GM12878 (cell line): Measurements from ENCODE around the gene GAS2L1. TPM values are rescaled to one million over a fixed set of nuclear protein-coding genes. Genes with fewer than 3 reads are reported as not detected.
A peak's percentile ranks its signal among the peaks of the same experiment; 100 is the strongest.

ENCODE experiments used
- ATAC-seq: fragments of 200-7000 bp; cut with Tn5 transposase; 3 replicates; pipeline ENCODE4 v1.9.1; 2020; ENCODE audit warnings: mild to moderate bottlenecking, moderate library complexity
- BruUV-seq: library from RNA; stranded (reverse); fragments of 400-500 nt; replicated peaks from 2 replicates; lab custom pipeline; 2021; lab: Mats Ljungman, UMichigan
- CTCF ChIA-PET: fragments of 300-600 bp; sonication (Branson Sonifier 250); formaldehyde crosslinking; extraction: SDS; loops from one replicate; lab custom pipeline; 2021; ENCODE audit warnings: inconsistent platforms; lab: Yijun Ruan, JAX
- POLR2A ChIA-PET: fragments of 350-600 bp; formaldehyde crosslinking; extraction: SDS; loops from one replicate; lab custom pipeline; 2021; ENCODE audit warnings: inconsistent platforms; lab: Charles Lee
- RAD21 ChIA-PET: fragments of 300-600 bp; sonication (Branson Sonifier 250); formaldehyde crosslinking; loops from one replicate; lab custom pipeline; 2023; ENCODE audit warnings: antibody characterized with exemption; ENCODE audit not compliant: unreplicated experiment; lab: Charles Lee
- SMC1A ChIA-PET: fragments of 300-600 bp; sonication (Branson Sonifier 250); formaldehyde crosslinking; loops from one replicate; lab custom pipeline; 2023; ENCODE audit not compliant: unreplicated experiment, uncharacterized antibody; lab: Charles Lee
- DNase-seq: peaks from one replicate; pipeline ENCODE4 v3.0.0-alpha.2; 2011; ENCODE audit warnings: low read depth, low spot score
- FAIRE-seq: peaks from 3 replicates; lab custom pipeline; 2011; peaks lifted over from hg19 to GRCh38; lab: Jason Lieb, UNC
- H2AFZ ChIP-seq: 2 replicates; pipeline ENCODE4 v1.6.0; 2011; ENCODE audit warnings: low read depth, low read length, control low read depth; ENCODE audit not compliant: control insufficient read depth
- H3K27ac ChIP-seq: 2 replicates; pipeline ENCODE4 v1.5.1; 2011; ENCODE audit warnings: control low read depth; ENCODE audit not compliant: control insufficient read depth, insufficient read depth
- H3K27me3 ChIP-seq, 2 experiments: replicated peaks in 1 of 2; 2 replicates each; pipeline versions ENCODE4 v1.6.0 to v1.6.1; 2011; ENCODE audit warnings: low read length in 1 of 2; ENCODE audit not compliant: control insufficient read depth in 2 of 2, insufficient read depth in 2 of 2
- H3K36me3 ChIP-seq, 2 experiments: 2 replicates each; pipeline ENCODE4 v1.5.1; 2011; ENCODE audit warnings: low read length in 1 of 2; ENCODE audit not compliant: control insufficient read depth in 2 of 2, insufficient read depth in 2 of 2
- H3K4me1 ChIP-seq: 2 replicates; pipeline ENCODE4 v1.6.1; 2011; ENCODE audit warnings: mild to moderate bottlenecking, low read length, moderate library complexity, mixed read lengths; ENCODE audit not compliant: control insufficient read depth, insufficient read depth
- H3K4me2 ChIP-seq: 2 replicates; pipeline ENCODE4 v1.6.0; 2011; ENCODE audit warnings: control low read depth; ENCODE audit not compliant: control insufficient read depth, insufficient read depth
- H3K4me3 ChIP-seq: fragments of 200-600 bp; sonication (generic); 2 replicates; pipeline ENCODE4 v1.5.1; 2016
- H3K79me2 ChIP-seq: 2 replicates; pipeline ENCODE4 v1.6.0; 2011; ENCODE audit warnings: low read length; ENCODE audit not compliant: control insufficient read depth, insufficient read depth
- H3K9ac ChIP-seq: 2 replicates; pipeline ENCODE4 v1.8.0; 2011; ENCODE audit warnings: low read length, control low read depth, mixed read lengths; ENCODE audit not compliant: control insufficient read depth, insufficient read depth
- H3K9me3 ChIP-seq: replicated peaks from 3 replicates; pipeline ENCODE4 v1.5.1; 2011; ENCODE audit warnings: mild to moderate bottlenecking, low read length; ENCODE audit not compliant: control insufficient read depth, insufficient read depth
- H4K20me1 ChIP-seq: 2 replicates; pipeline ENCODE4 v1.6.0; 2011; ENCODE audit not compliant: control insufficient read depth, insufficient read depth
- HDAC6 ChIP-seq: fragments of 200-600 bp; sonication (generic); IDR thresholded peaks from one replicate; pipeline ENCODE4 v1.8.0; 2017; ENCODE audit warnings: antibody characterized with exemption; ENCODE audit not compliant: unreplicated experiment
- IRF4 ChIP-seq: IDR thresholded peaks from 2 replicates; pipeline ENCODE4 v1.6.1; 2011; ENCODE audit warnings: low read depth, low read length
- MEF2B ChIP-seq: fragments of 450-650 bp; IDR thresholded peaks from 2 replicates; pipeline ENCODE4 v1.6.1; 2018; ENCODE audit warnings: mild to moderate bottlenecking, moderate library complexity; ENCODE audit not compliant: partially characterized antibody, poor library complexity, severe bottlenecking
- MXI1 ChIP-seq: fragments of 150-350 bp; IDR thresholded peaks from 2 replicates; pipeline ENCODE4 v1.6.1; 2011; ENCODE audit warnings: low read depth, mild to moderate bottlenecking, inconsistent platforms, low read length, improper control_type of control experiment
- NFYB ChIP-seq: IDR thresholded peaks from 2 replicates; pipeline ENCODE4 v1.6.1; 2011; ENCODE audit warnings: low read depth, mild to moderate bottlenecking, low read length, improper control_type of control experiment, moderate library complexity; ENCODE audit not compliant: insufficient read depth
- PML ChIP-seq: IDR thresholded peaks from 2 replicates; pipeline ENCODE4 v1.6.1; 2012; ENCODE audit warnings: low read length, inconsistent platforms
- POLR2AphosphoS5 ChIP-seq: IDR thresholded peaks from 2 replicates; pipeline ENCODE4 v1.6.1; 2011; ENCODE audit warnings: mild to moderate bottlenecking, low read length, inconsistent platforms
- RBBP5 ChIP-seq: fragments of 200-600 bp; sonication (generic); conservative IDR thresholded peaks from 2 replicates; pipeline ENCODE4 v1.6.1; 2016
- SMARCA5 ChIP-seq: fragments of 450-650 bp; IDR thresholded peaks from 2 replicates; pipeline ENCODE4 v1.6.1; 2017; ENCODE audit warnings: mild to moderate bottlenecking
- SP1 ChIP-seq: IDR thresholded peaks from one replicate; pipeline ENCODE4 v1.6.1; 2011; ENCODE audit warnings: low read depth, low read length
- WGBS: methylation state at CpG from one replicate; pipeline ENCODE4 v1.1.6; 2016; ENCODE audit warnings: low lambda C conversion rate; ENCODE audit not compliant: insufficient replicate concordance, insufficient coverage; ENCODE audit errors: missing lambda C conversion rate; 5-methylcytosine and 5-hydroxymethylcytosine counted together
- in situ Hi-C: fragments of 300-500 bp; cut with MboI; formaldehyde crosslinking; loops from 9 replicates; pipeline ENCODE4 v1.14.3; 2018; ENCODE audit warnings: mixed read lengths
- intact Hi-C: fragments of 100-400 bp; cut with micrococcal nuclease; formaldehyde crosslinking; loops from one replicate; pipeline ENCODE4 v1.14.2; 2022; ENCODE audit not compliant: unreplicated experiment
- polyA plus RNA-seq, 11 experiments: library from polyadenylated mRNA; depleted of rRNA in 4 of 11; unstranded in 6 of 11; stranded (reverse) in 5 of 11; fragments of >200 nt; fragmentation: Nextera tagmentation in 4 of 11; fragmentation: Illumina TruSeq in 1 of 11; extraction: Ambion mirVana in 4 of 11; extraction: Trizol in 1 of 11; gene quantifications; 1 replicate in 1 of 11; 2 replicates in 10 of 11; pipeline versions ENCODE4 v1.2.1 to v1.2.3, GENCODE V29; 2011 to 2016; ENCODE audit warnings: inconsistent platforms in 2 of 11, missing spikeins in 2 of 11, low read depth in 1 of 11
- total RNA-seq, 4 experiments: library from RNA; depleted of rRNA in 3 of 4; stranded (reverse); fragments of >200 nt in 3 of 4; fragmentation: Illumina TruSeq in 1 of 4; extraction: Trizol in 1 of 4; gene quantifications; 2 replicates each; pipeline versions ENCODE4 v1.2.1 to v1.2.3, GENCODE V29; 2013 to 2021
- TF ChIP-seq, protein P1 (sequence below): fragments of 450-650 bp; formaldehyde crosslinking; IDR thresholded peaks from 2 replicates; pipeline ENCODE4 v1.4.0; 2020; ENCODE audit warnings: mild to moderate bottlenecking, moderate library complexity

Gene GAS2L1
- total and polyA plus RNA-seq, 10 of the 15 experiments (the other 5 are each of a cell fraction or from before 2014, with no cell fraction given): 0.03 to 0.13 TPM; not detected in 8

- no peak for TF ChIP-seq HDAC6
- no peak for TF ChIP-seq SMARCA5
- peak; percentile 37 for TF ChIP-seq MEF2B
- TF ChIP-seq NFYB: no peak
- H2AFZ ChIP-seq: peak overlapping the region; percentile 100
- CTCF ChIA-PET: interaction anchor here (0.6 to 0.8 kb wide), 2 partner anchors 36 to 113 kb away, joined by 3 read pairs; no protein-coding TSS in a partner anchor
- peak; percentile 15 for ATAC-seq
- intact Hi-C loops (no loop called here), in situ Hi-C loops (no loop called here)
- H3K27ac ChIP-seq: peak overlapping the region; percentile 100
- RAD21 ChIA-PET: interaction anchor here (1.2 kb wide), 1 partner anchor 60 kb away, joined by 3 read pairs; no protein-coding TSS in a partner anchor
- no peaks in the 10 kb centered on the region; the same call in 1 of the 2 replicates for H3K4me1 ChIP-seq
- BruUV-seq: no TSS peak
- POLR2A ChIA-PET: interaction anchor here (1.0 to 1.1 kb wide), 2 partner anchors 57 to 64 kb away, joined by 3 to 4 read pairs; no protein-coding TSS in a partner anchor
- no peaks in the 10 kb centered on the region for H3K9me3 ChIP-seq
- peak overlapping the region; percentile 99 for H3K9ac ChIP-seq
- H4K20me1 ChIP-seq: peaks cover 13% of the 10 kb centered on the region
- H3K27me3 ChIP-seq: no peaks in the 10 kb centered on the region
- no peak for FAIRE-seq
- peaks cover 62% of the 10 kb centered on the region for H3K79me2 ChIP-seq
- peaks cover 9 to 16% of the 10 kb centered on the region in 2 experiments for H3K36me3 ChIP-seq
- SMC1A ChIA-PET: interaction anchor here (0.5 to 1.7 kb wide), 5 partner anchors 10 to 133 kb away, joined by 3 to 7 read pairs (median 4); no protein-coding TSS in a partner anchor
- 19% methylated on average over 13 of the region's 13 CpGs for WGBS
- peak overlapping the region; percentile 88 for H3K4me2 ChIP-seq
- peak overlapping the region; percentile 96 for H3K4me3 ChIP-seq
- no peak for DNase-seq
Measured at GRCh38 chr22:29266564-29267461, 39.6 kb upstream of the GAS2L1 start.

DNA sequence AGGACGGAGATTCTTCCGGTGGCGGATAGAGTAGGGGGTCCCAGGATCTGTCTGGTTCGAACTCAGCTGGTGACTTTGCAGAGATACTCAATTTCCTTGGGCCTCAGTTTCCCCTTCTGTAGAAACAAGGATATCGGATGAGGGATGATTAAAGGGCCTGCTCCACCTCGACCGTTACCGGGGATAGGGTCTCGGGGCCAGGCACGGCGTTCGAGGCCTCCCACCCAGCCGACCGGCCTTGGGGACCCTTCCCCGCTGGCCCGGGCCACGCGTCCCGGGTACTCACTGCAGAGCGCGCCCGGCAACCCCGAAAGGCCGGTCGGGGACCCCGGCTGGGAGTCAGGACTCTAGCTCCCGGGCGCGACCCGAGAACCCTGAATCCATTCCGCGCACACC, 39.0 kb upstream of the GAS2L1 start:
- no peak for DNase-seq
- Histone ChIP-seq H4K20me1 (peaks cover 16% of the 10 kb centered on the region), H3K36me3 (peaks cover 9 to 20% of the 10 kb centered on the region in 2 experiments), H3K9me3 (no peaks in the 10 kb centered on the region), H3K9ac (peak overlapping the region; percentile 99), H3K79me2 (peaks cover 69% of the 10 kb centered on the region), H3K27ac (peak overlapping the region; percentile 100), H2AFZ (peak overlapping the region; percentile 100), H3K4me1 (no peaks in the 10 kb centered on the region; the same call in 1 of the 2 replicates), H3K4me2 (peak overlapping the region; percentile 88), H3K27me3 (no peaks in the 10 kb centered on the region), H3K4me3 (peak overlapping the region; percentile 96)
- under 1% methylated on average over 30 of the region's 32 CpGs for WGBS
- ATAC-seq: no peak
- ChIA-PET RAD21 (interaction anchor here (1.2 kb wide), 1 partner anchor 61 kb away, joined by 3 read pairs; no protein-coding TSS in a partner anchor), CTCF (no interaction called here), POLR2A (interaction anchor here (1.0 to 1.1 kb wide), 2 partner anchors 58 to 64 kb away, joined by 3 to 4 read pairs; no protein-coding TSS in a partner anchor), SMC1A (interaction anchor here (0.5 to 1.7 kb wide), 3 partner anchors 10 to 134 kb away, joined by 3 to 7 read pairs (median 4); no protein-coding TSS in a partner anchor)
- intact Hi-C loops (no loop called here), in situ Hi-C loops (no loop called here)
- FAIRE-seq: no peak
- BruUV-seq: TSS peak; percentile 77
- no peak for TF ChIP-seq IRF4
- no peak for TF ChIP-seq PML
- TF ChIP-seq MXI1: peak; percentile 65
- TF ChIP-seq POLR2AphosphoS5: 0 out of 2 replicates have a peak, but pooled peaks have one; percentile 8
- no peak for TF ChIP-seq RBBP5
- peak; percentile 52 for TF ChIP-seq SP1
- TF ChIP-seq, protein P1, sequence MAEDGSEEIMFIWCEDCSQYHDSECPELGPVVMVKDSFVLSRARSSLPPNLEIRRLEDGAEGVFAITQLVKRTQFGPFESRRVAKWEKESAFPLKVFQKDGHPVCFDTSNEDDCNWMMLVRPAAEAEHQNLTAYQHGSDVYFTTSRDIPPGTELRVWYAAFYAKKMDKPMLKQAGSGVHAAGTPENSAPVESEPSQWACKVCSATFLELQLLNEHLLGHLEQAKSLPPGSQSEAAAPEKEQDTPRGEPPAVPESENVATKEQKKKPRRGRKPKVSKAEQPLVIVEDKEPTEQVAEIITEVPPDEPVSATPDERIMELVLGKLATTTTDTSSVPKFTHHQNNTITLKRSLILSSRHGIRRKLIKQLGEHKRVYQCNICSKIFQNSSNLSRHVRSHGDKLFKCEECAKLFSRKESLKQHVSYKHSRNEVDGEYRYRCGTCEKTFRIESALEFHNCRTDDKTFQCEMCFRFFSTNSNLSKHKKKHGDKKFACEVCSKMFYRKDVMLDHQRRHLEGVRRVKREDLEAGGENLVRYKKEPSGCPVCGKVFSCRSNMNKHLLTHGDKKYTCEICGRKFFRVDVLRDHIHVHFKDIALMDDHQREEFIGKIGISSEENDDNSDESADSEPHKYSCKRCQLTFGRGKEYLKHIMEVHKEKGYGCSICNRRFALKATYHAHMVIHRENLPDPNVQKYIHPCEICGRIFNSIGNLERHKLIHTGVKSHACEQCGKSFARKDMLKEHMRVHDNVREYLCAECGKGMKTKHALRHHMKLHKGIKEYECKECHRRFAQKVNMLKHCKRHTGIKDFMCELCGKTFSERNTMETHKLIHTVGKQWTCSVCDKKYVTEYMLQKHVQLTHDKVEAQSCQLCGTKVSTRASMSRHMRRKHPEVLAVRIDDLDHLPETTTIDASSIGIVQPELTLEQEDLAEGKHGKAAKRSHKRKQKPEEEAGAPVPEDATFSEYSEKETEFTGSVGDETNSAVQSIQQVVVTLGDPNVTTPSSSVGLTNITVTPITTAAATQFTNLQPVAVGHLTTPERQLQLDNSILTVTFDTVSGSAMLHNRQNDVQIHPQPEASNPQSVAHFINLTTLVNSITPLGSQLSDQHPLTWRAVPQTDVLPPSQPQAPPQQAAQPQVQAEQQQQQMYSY: no peak
